HCT116 (cell line): ENCODE measurements around the gene SLC44A1. TPM values are rescaled to one million over a fixed set of nuclear protein-coding genes. Genes with fewer than 3 reads are reported as not detected.

Experiments
- ATAC-seq: fragments of 200-7000 bp; cut with Tn5 transposase; 2 replicates; pipeline ENCODE4 v1.9.1; 2020; ENCODE audit warnings: mild to moderate bottlenecking, moderate library complexity
- BruUV-seq: library from RNA; stranded (reverse); fragments of 400-500 nt; replicated peaks from 2 replicates; lab custom pipeline; 2021; lab: Mats Ljungman, UMichigan
- CTCF ChIA-PET: fragments of 300-600 bp; sonication (Branson Sonifier 250); formaldehyde crosslinking; loops from one replicate; lab custom pipeline; 2021; ENCODE audit warnings: antibody characterized with exemption; lab: Charles Lee
- POLR2A ChIA-PET: fragments of 300-600, 350-600 bp; sonication (Branson Sonifier 250); formaldehyde crosslinking; loops from one replicate; lab custom pipeline; 2021; ENCODE audit warnings: antibody characterized with exemption; lab: Charles Lee
- RAD21 ChIA-PET, 2 experiments: fragments of 300-600 bp; sonication (Branson Sonifier 250); formaldehyde crosslinking; loops; one replicate each; lab custom pipeline; 2023; ENCODE audit warnings: low total read pairs in 2 of 2; ENCODE audit not compliant: uncharacterized antibody in 2 of 2, unreplicated experiment in 2 of 2, low non-redundant PET in 1 of 2; lab: Charles Lee
- DNase-seq: peaks from one replicate; pipeline ENCODE4 v3.0.0-alpha.2; 2010; ENCODE audit warnings: low read depth, low spot score
- H2AFZ ChIP-seq: fragments of 200-600 bp; shearing (Covaris generic), sonication (generic); 2 replicates; pipeline ENCODE4 v1.6.1; 2017; ENCODE audit warnings: low read depth, mixed run types, mixed read lengths, antibody characterized with exemption, low read length; ENCODE audit not compliant: poor library complexity, severe bottlenecking
- H3K27ac ChIP-seq: 2 replicates; pipeline ENCODE4 v1.5.1; 2012; ENCODE audit warnings: low read depth, low read length
- H3K27me3 ChIP-seq: fragments of 200-600 bp; sonication (generic); 2 replicates; pipeline ENCODE4 v1.6.1; 2016; ENCODE audit warnings: mixed run types, low read length, mixed read lengths; ENCODE audit not compliant: insufficient read depth
- H3K36me3 ChIP-seq, 2 experiments: fragments of 200-500 bp in 1 of 2; fragments of 200-600 bp in 1 of 2; sonication (Bioruptor generic) in 1 of 2; sonication (generic) in 1 of 2; 2 replicates each; pipeline versions ENCODE4 v1.5.1 to v1.6.1; 2014 to 2016; ENCODE audit warnings: low read length in 2 of 2, inconsistent platforms in 1 of 2, mixed read lengths in 1 of 2, mixed run types in 1 of 2; ENCODE audit not compliant: insufficient read depth in 2 of 2, control insufficient read depth in 1 of 2
- H3K4me1 ChIP-seq, 2 experiments: fragments of 200-600 bp in 1 of 2; sonication (generic) in 1 of 2; 2 replicates each; pipeline versions ENCODE4 v1.5.1 to v1.6.1; 2012 to 2017; ENCODE audit warnings: low read length in 2 of 2, inconsistent platforms in 1 of 2, mild to moderate bottlenecking in 1 of 2, mixed read lengths in 1 of 2, mixed run types in 1 of 2, moderate library complexity in 1 of 2; ENCODE audit not compliant: insufficient read depth in 2 of 2, control insufficient read depth in 1 of 2
- H3K4me2 ChIP-seq: fragments of 200-600 bp; sonication (generic); 2 replicates; pipeline ENCODE4 v1.6.1; 2017; ENCODE audit warnings: mixed run types, low read length, mixed read lengths
- H3K4me3 ChIP-seq, 2 experiments: fragments of 200-600 bp in 1 of 2; sonication (generic) in 1 of 2; replicated peaks in 1 of 2; 2 replicates each; pipeline ENCODE4 v1.5.1; 2011 to 2016; ENCODE audit warnings: low read length in 2 of 2, control low read depth in 1 of 2, low read depth in 1 of 2, mild to moderate bottlenecking in 1 of 2, mixed read lengths in 1 of 2, mixed run types in 1 of 2
- H3K79me2 ChIP-seq: fragments of 200-600 bp; sonication (generic); 2 replicates; pipeline ENCODE4 v1.6.1; 2017; ENCODE audit warnings: mild to moderate bottlenecking, mixed run types, low read length, moderate library complexity, mixed read lengths; ENCODE audit not compliant: insufficient read depth
- H3K9ac ChIP-seq: fragments of 200-600 bp; sonication (generic); 2 replicates; pipeline ENCODE4 v1.6.1; 2016; ENCODE audit warnings: low read length, mixed read lengths
- H3K9me2 ChIP-seq: fragments of 200-600 bp; sonication (generic), shearing (Covaris generic); 2 replicates; pipeline ENCODE4 v1.6.1; 2017; ENCODE audit warnings: mixed run types, mild to moderate bottlenecking, moderate library complexity; ENCODE audit not compliant: insufficient read depth
- H3K9me3 ChIP-seq, 2 experiments: fragments of 200-500 bp in 1 of 2; fragments of 200-600 bp in 1 of 2; sonication (Bioruptor generic) in 1 of 2; sonication (generic) in 1 of 2; 2 replicates each; pipeline ENCODE4 v1.6.1; 2014 to 2017; ENCODE audit warnings: low read length in 2 of 2, mixed read lengths in 2 of 2, inconsistent platforms in 1 of 2, low read depth in 1 of 2, mild to moderate bottlenecking in 1 of 2, mixed run types in 1 of 2, moderate library complexity in 1 of 2; ENCODE audit not compliant: control insufficient read depth in 1 of 2, insufficient read depth in 1 of 2
- H4K20me1 ChIP-seq: fragments of 200-600 bp; sonication (generic), shearing (Covaris generic); 2 replicates; pipeline ENCODE4 v1.6.1; 2017; ENCODE audit warnings: mixed run types, mild to moderate bottlenecking, moderate library complexity; ENCODE audit not compliant: insufficient read depth
- CEBPB ChIP-seq: IDR thresholded peaks from 2 replicates; pipeline ENCODE4 v1.6.1; 2012; ENCODE audit warnings: low read depth
- EZH2 ChIP-seq: fragments of 200-600 bp; sonication (generic); IDR thresholded peaks from 2 replicates; pipeline ENCODE4 v1.6.1; 2017; ENCODE audit warnings: antibody characterized with exemption, mixed run types
- JUND ChIP-seq: IDR thresholded peaks from 2 replicates; pipeline ENCODE4 v1.6.1; 2012
- MAX ChIP-seq: IDR thresholded peaks from 2 replicates; pipeline ENCODE4 v1.6.1; 2012
- POLR2A ChIP-seq: IDR thresholded peaks from 2 replicates; pipeline ENCODE4 v1.7.0; 2011; ENCODE audit warnings: borderline replicate concordance; ENCODE audit not compliant: insufficient read depth, insufficient read length; ENCODE audit errors: extremely low read depth
- ZBTB33 ChIP-seq: IDR thresholded peaks from 2 replicates; pipeline ENCODE4 v1.6.1; 2011; ENCODE audit warnings: mild to moderate bottlenecking, low read length, moderate library complexity; ENCODE audit not compliant: insufficient replicate concordance; ENCODE audit errors: extremely low read depth
- ZFX ChIP-seq: fragments of 450-650 bp; IDR thresholded peaks from 2 replicates; pipeline ENCODE4 v1.6.1; 2017
- intact Hi-C: fragments of 100-400 bp; cut with micrococcal nuclease; formaldehyde crosslinking; loops from 2 replicates; pipeline ENCODE4 v1.10.0; 2022
- total RNA-seq: library from RNA; stranded (reverse); gene quantifications from one replicate; pipeline ENCODE4 v1.2.1, GENCODE V29; 2021; ENCODE audit not compliant: unreplicated experiment

SLC44A1 gene
- total RNA-seq, 1 experiment from 2014 or later: 44.1 TPM

GRCh38 chr9:105392531-105392930 is 148.1 kb downstream of the SLC44A1 start (continued):
- TF ChIP-seq ZBTB33 (no peak), CEBPB (no peak), JUND (no peak), ZFX (no peak)
- TF ChIP-seq, all 23 proteins: peak for 0

- ChIA-PET POLR2A (no interaction called here), CTCF (no interaction called here), RAD21 (no interaction called here)
- Histone ChIP-seq H3K27ac (no peak overlapping the region), H3K79me2 (no peaks in the 10 kb centered on the region), H3K4me3 (no peak overlapping the region), H3K9me2 (no peaks in the 10 kb centered on the region), H3K4me1 (no peaks in the 10 kb centered on the region), H3K27me3 (no peaks in the 10 kb centered on the region), H3K9ac (no peak overlapping the region), H3K9me3 (no peaks in the 10 kb centered on the region), H3K36me3 (no peaks in the 10 kb centered on the region), H2AFZ (no peak overlapping the region), H3K4me2 (no peak overlapping the region), H4K20me1 (no peaks in the 10 kb centered on the region)
- TF ChIP-seq CEBPB (no peak), EZH2 (no peak), ZBTB33 (no peak), POLR2A (no peak), MAX (no peak)
- no peak for ATAC-seq
- intact Hi-C loops: no loop called here
- DNase-seq: no peak
- no TSS peak for BruUV-seq
These were observed 149.3 kb downstream of the SLC44A1 start for GRCh38 chr9:105393576-105394344.
